HFF-Myc (cell line): Measurements from ENCODE around the gene SOAT1.
"Not testable (repeated sequence)": the region's sequence is repeated elsewhere in the genome, so short reads cannot be mapped to it uniquely, and the experiment has no call there.

Experiments
- DNase-seq: peaks from one replicate; pipeline ENCODE4 v3.0.0-alpha.2; 2011; ENCODE audit warnings: low read depth; ENCODE audit errors: extremely low read depth
- H3K4me3 ChIP-seq: replicated peaks from 2 replicates; pipeline ENCODE4 v1.5.1; 2011; ENCODE audit warnings: low read depth, mild to moderate bottlenecking, control low read depth, low read length
- CTCF ChIP-seq: IDR thresholded peaks from 2 replicates; pipeline ENCODE4 v1.5.1; 2012; ENCODE audit warnings: mild to moderate bottlenecking, low read depth, low read length, control low read depth; ENCODE audit errors: missing control alignments

SOAT1 gene

GRCh38 chr1:179293340-179294327 is at the start of gene SOAT1:
SOAT1 (plus strand) TSS chr1:179293797; CDS start chr1:179302685, 8,888 bp downstream.
- H3K4me3 ChIP-seq, result peak within 1 kb of the TSS; percentile 70
- DNase-seq, result peak; percentile 51
- peak; percentile 8 for TF ChIP-seq CTCF

- not testable (repeated sequence) for H3K4me3 ChIP-seq, DNase-seq
These were observed 48.2 kb upstream of the SOAT1 start for GRCh38 chr1:179245426-179245825.

GRCh38 chr1:179247923-179248322 is 45.7 kb upstream of the SOAT1 start:
- H3K4me3 ChIP-seq, result no peak overlapping the region
- DNase-seq, result no peak
- no peak for TF ChIP-seq CTCF

- no peak overlapping the region for H3K4me3 ChIP-seq
- TF ChIP-seq CTCF, result peak; percentile 40
- DNase-seq, result no peak
These were observed 41.9 kb upstream of the SOAT1 start for GRCh38 chr1:179251675-179252074.

GRCh38 chr1:179252606-179253005 is 41.0 kb upstream of the SOAT1 start:
- no peak overlapping the region for H3K4me3 ChIP-seq
- TF ChIP-seq CTCF, result no peak
- no peak for DNase-seq

GRCh38 chr1:179253286-179253972 is 40.2 kb upstream of the SOAT1 start:
- H3K4me3 ChIP-seq, result no peak overlapping the region
- TF ChIP-seq CTCF, result no peak
- DNase-seq, result no peak

- no peak for DNase-seq
- no peak for TF ChIP-seq CTCF
- H3K4me3 ChIP-seq, result no peak overlapping the region
These were observed 31.4 kb upstream of the SOAT1 start for GRCh38 chr1:179262183-179262582.
